ENCODE results near the gene GSTCD. TPM values are rescaled to one million over a fixed set of nuclear protein-coding genes. Genes with fewer than 3 reads are reported as not detected.

The GSTCD gene
- total and polyA plus RNA-seq, 10 donors: 1.8 to 14.6 (median 9.5) TPM

- TF ChIP-seq POLR2AphosphoS5 (IDR thresholded peaks at IDR 0.05) (no peak), POLR2A (IDR thresholded peaks at IDR 0.05) (no peak), CTCF (IDR thresholded peaks at IDR 0.05 in 8 of 11, conservative IDR thresholded peaks at IDR 0.05 in 3 of 11) (no peak)
- no peaks in the 10 kb centered on the region for H3K4me1 ChIP-seq
- WGBS, 5 donors: 80 to 90% (median 88%) methylated on average over 3 of the region's 3 CpGs
- no peaks in the 10 kb centered on the region for H3K36me3 ChIP-seq
- H3K9me3 ChIP-seq: peaks cover 0 to 2% (median 0%) of the 10 kb centered on the region in 8 donors
- H3K27me3 ChIP-seq (replicated peaks in 1 of 7): no peaks in the 10 kb centered on the region
- no peak overlapping the region for H3K4me3 ChIP-seq
- no peak overlapping the region for H3K27ac ChIP-seq
- intact Hi-C loops (cut with DNase I; ENCODE audit: low total_unique reads): no loop called here
- DNase-seq: no peak
Measured at GRCh38 chr4:105870963-105871362, 162.4 kb downstream of the GSTCD start.

GRCh38 chr4:105871997-105872396 is 163.4 kb downstream of the GSTCD start:
- Histone ChIP-seq H3K4me3 (no peak overlapping the region), H3K27me3 (replicated peaks in 1 of 7) (no peaks in the 10 kb centered on the region), H3K36me3 (no peaks in the 10 kb centered on the region), H3K9me3 (no peaks in the 10 kb centered on the region), H3K4me1 (no peaks in the 10 kb centered on the region), H3K27ac (no peak overlapping the region)
- WGBS, 5 donors: 73 to 87% (median 82%) methylated on average over 2 of the region's 2 CpGs
- no peak for DNase-seq
- no peak for TF ChIP-seq POLR2AphosphoS5 (IDR thresholded peaks at IDR 0.05)
- TF ChIP-seq CTCF (IDR thresholded peaks at IDR 0.05 in 8 of 11, conservative IDR thresholded peaks at IDR 0.05 in 3 of 11): no peak
- TF ChIP-seq POLR2A (IDR thresholded peaks at IDR 0.05): no peak
- intact Hi-C loops (cut with DNase I; ENCODE audit: low total_unique reads): no loop called here

GRCh38 chr4:105875233-105875632 is 166.6 kb downstream of the GSTCD start:
- Histone ChIP-seq H3K4me1 (no peaks in the 10 kb centered on the region), H3K27me3 (replicated peaks in 1 of 7) (peaks cover 0 to 2% (median 0%) of the 10 kb centered on the region in 7 donors), H3K9me3 (peaks cover 0 to 6% (median 0%) of the 10 kb centered on the region in 8 donors), H3K36me3 (no peaks in the 10 kb centered on the region), H3K27ac (no peak overlapping the region), H3K4me3 (no peak overlapping the region)
- intact Hi-C loops (cut with DNase I; ENCODE audit: low total_unique reads): no loop called here
- DNase-seq: no peak
- TF ChIP-seq POLR2AphosphoS5 (IDR thresholded peaks at IDR 0.05): no peak
- TF ChIP-seq POLR2A (IDR thresholded peaks at IDR 0.05): no peak
- no peak for TF ChIP-seq CTCF (IDR thresholded peaks at IDR 0.05 in 8 of 11, conservative IDR thresholded peaks at IDR 0.05 in 3 of 11)

- Histone ChIP-seq H3K36me3 (no peaks in the 10 kb centered on the region), H3K27ac (no peak overlapping the region), H3K27me3 (replicated peaks in 1 of 7) (peaks cover 0 to 6% (median 0%) of the 10 kb centered on the region in 7 donors), H3K4me1 (no peaks in the 10 kb centered on the region), H3K9me3 (peaks cover 0 to 8% (median 0%) of the 10 kb centered on the region in 8 donors), H3K4me3 (no peak overlapping the region)
- TF ChIP-seq POLR2A (IDR thresholded peaks at IDR 0.05) (no peak), CTCF (IDR thresholded peaks at IDR 0.05 in 8 of 11, conservative IDR thresholded peaks at IDR 0.05 in 3 of 11) (no peak), POLR2AphosphoS5 (IDR thresholded peaks at IDR 0.05) (no peak)
- no peak for DNase-seq
- 68 to 76% (median 71%) methylated on average over 2 of the region's 2 CpGs for WGBS, 5 donors
- intact Hi-C loops (cut with DNase I; ENCODE audit: low total_unique reads): no loop called here
Measured at GRCh38 chr4:105878668-105879067, 170.1 kb downstream of the GSTCD start.
